B cell (primary cell): ENCODE results near the gene LIMS3. TPM values are rescaled to one million over a fixed set of nuclear protein-coding genes. Genes with fewer than 3 reads are reported as not detected.
"Not testable (repeated sequence)": the region's sequence is repeated elsewhere in the genome, so short reads cannot be mapped to it uniquely, and the experiment has no call there.

ENCODE experiments used
- ATAC-seq: fragments of 200-7000 bp; cut with Tn5 transposase; one replicate; pipeline ENCODE4 v1.10.0; 2021; ENCODE audit warnings: low read depth, mild to moderate bottlenecking, moderate number of reproducible peaks, moderate library complexity
- CTCF ChIA-PET: fragments of 350-600 bp; sonication (Branson Sonifier 250); formaldehyde crosslinking; loops from one replicate; lab custom pipeline; 2021; ENCODE audit warnings: antibody characterized with exemption, inconsistent platforms; lab: Charles Lee
- POLR2A ChIA-PET: fragments of 350-600 bp; sonication (Branson Sonifier 250); formaldehyde crosslinking; loops from one replicate; lab custom pipeline; 2021; ENCODE audit warnings: antibody characterized with exemption; lab: Charles Lee
- DNase-seq: peaks from one replicate; pipeline ENCODE4 v3.0.0; 2013
- H2AFZ ChIP-seq: 2 replicates; pipeline ENCODE4 v1.6.1; 2012; ENCODE audit warnings: mild to moderate bottlenecking, low read depth, low read length; ENCODE audit not compliant: insufficient read depth, poor library complexity, severe bottlenecking
- H3K27ac ChIP-seq, 2 donors: 1 replicate in 1 of 2; 2 replicates in 1 of 2; pipeline ENCODE4 v1.5.1; 2012 to 2013; ENCODE audit warnings: low read length in 2 of 2, mild to moderate bottlenecking in 2 of 2, moderate library complexity in 1 of 2
- H3K27me3 ChIP-seq, 4 experiments: fragments of 200-600 bp in 1 of 4; sonication (generic) in 1 of 4; replicated peaks in 1 of 4; 1 replicate in 2 of 4; 2 replicates in 2 of 4; pipeline versions ENCODE4 v1.6.1 to v1.7.0; 2013 to 2016; ENCODE audit warnings: low read length in 3 of 4, mild to moderate bottlenecking in 2 of 4, mixed read lengths in 1 of 4, moderate library complexity in 1 of 4; ENCODE audit not compliant: insufficient read depth in 4 of 4, control insufficient read depth in 3 of 4; ENCODE audit errors: control extremely low read depth in 1 of 4
- H3K36me3 ChIP-seq, 2 experiments: replicated peaks in 1 of 2; 1 replicate in 1 of 2; 2 replicates in 1 of 2; pipeline versions ENCODE4 v1.6.1 to v1.7.1; 2013; ENCODE audit warnings: low read length in 1 of 2; ENCODE audit not compliant: insufficient read depth in 2 of 2, control insufficient read depth in 1 of 2; ENCODE audit errors: control extremely low read depth in 1 of 2, extremely low read depth in 1 of 2
- H3K4me1 ChIP-seq, 2 donors: fragments of 200-600 bp in 1 of 2; sonication (generic) in 1 of 2; 1 replicate in 1 of 2; 2 replicates in 1 of 2; pipeline versions ENCODE4 v1.5.1 to v1.6.1; 2013 to 2017; ENCODE audit warnings: low read length in 2 of 2; ENCODE audit not compliant: control insufficient read depth in 2 of 2, insufficient read depth in 2 of 2
- H3K4me2 ChIP-seq: replicated peaks from 2 replicates; pipeline ENCODE3; 2012; ENCODE audit warnings: mild to moderate bottlenecking, low read depth, low read length; ENCODE audit not compliant: poor library complexity, severe bottlenecking
- H3K4me3 ChIP-seq, 5 experiments: fragments of 200-600 bp in 1 of 5; sonication (generic) in 1 of 5; 1 replicate in 3 of 5; 2 replicates in 2 of 5; pipeline versions ENCODE4 v1.5.1 to v1.7.0; 2011 to 2016; ENCODE audit warnings: low read length in 4 of 5, mild to moderate bottlenecking in 4 of 5, low read depth in 2 of 5, control low read depth in 1 of 5, moderate library complexity in 1 of 5; ENCODE audit not compliant: insufficient read depth in 1 of 5; ENCODE audit errors: control extremely low read depth in 1 of 5, extremely low read depth in 1 of 5
- H3K79me2 ChIP-seq: fragments of 200-600 bp; sonication (generic); one replicate; pipeline ENCODE4 v1.6.0; 2016; ENCODE audit warnings: low read length; ENCODE audit not compliant: control insufficient read depth, insufficient read depth
- H3K9ac ChIP-seq: fragments of 200-600 bp; sonication (generic); 2 replicates; pipeline ENCODE4 v1.6.1; 2017; ENCODE audit warnings: mild to moderate bottlenecking, low read length, moderate library complexity
- H3K9me3 ChIP-seq, 3 donors: one replicate each; pipeline versions ENCODE4 v1.6.1 to v1.7.1; 2013; ENCODE audit warnings: low read length in 2 of 3; ENCODE audit not compliant: control insufficient read depth in 2 of 3, insufficient read depth in 1 of 3; ENCODE audit errors: control extremely low read depth in 1 of 3
- H4K20me1 ChIP-seq: 2 replicates; pipeline ENCODE4 v1.6.0; 2012; ENCODE audit warnings: mild to moderate bottlenecking, low read length; ENCODE audit not compliant: insufficient read depth, control insufficient read depth, poor library complexity, severe bottlenecking
- H3K27ac Mint-ChIP-seq: one replicate; pipeline ENCODE4 v1.8.0; 2021; ENCODE audit warnings: mixed read lengths
- H3K27me3 Mint-ChIP-seq: one replicate; pipeline ENCODE4 v1.8.0; 2021; ENCODE audit warnings: mixed read lengths
- H3K4me1 Mint-ChIP-seq: one replicate; pipeline ENCODE4 v1.8.0; 2021; ENCODE audit warnings: mixed read lengths
- H3K4me3 Mint-ChIP-seq: one replicate; pipeline ENCODE4 v1.8.0; 2021; ENCODE audit warnings: mixed read lengths
- H3K9me3 Mint-ChIP-seq: one replicate; pipeline ENCODE4 v1.8.0; 2022; ENCODE audit warnings: mixed read lengths; ENCODE audit not compliant: insufficient read depth
- WGBS: methylation state at CpG from one replicate; pipeline ENCODE4 v1.1.5; 2013; ENCODE audit warnings: missing lambda C conversion rate; ENCODE audit not compliant: insufficient coverage; 5-methylcytosine and 5-hydroxymethylcytosine counted together
- intact Hi-C: fragments of 100-400 bp; cut with micrococcal nuclease; formaldehyde crosslinking; loops from one replicate; pipeline ENCODE4 v1.10.0; 2022
- polyA plus RNA-seq: library from polyadenylated mRNA; depleted of rRNA; stranded (reverse); fragments of >200 nt; gene quantifications from 2 replicates; pipeline ENCODE4 v1.2.3, GENCODE V29; 2012
- total RNA-seq, 2 donors: library from RNA; stranded (reverse); fragments of 120-200 nt in 1 of 2; gene quantifications; 1 replicate in 1 of 2; 2 replicates in 1 of 2; pipeline versions ENCODE4 v1.2.3 to v1.2.4, GENCODE V29; 2013 to 2022

LIMS3 gene
- total and polyA plus RNA-seq, 2 donors (not counting 1 experiment from before 2014, with no cell fraction given) = 0.27 to 0.81 TPM

GRCh38 chr2:109924481-109924880, 26.0 kb downstream of the LIMS3 start:
- CTCF ChIA-PET, H3K27me3 Mint-ChIP-seq, H3K27me3 ChIP-seq, ATAC-seq, H3K36me3 ChIP-seq, POLR2A ChIA-PET, H3K4me3 ChIP-seq, H2AFZ ChIP-seq, H3K27ac Mint-ChIP-seq, H3K4me3 Mint-ChIP-seq, H3K9me3 ChIP-seq, H3K4me2 ChIP-seq, H3K4me1 Mint-ChIP-seq, H4K20me1 ChIP-seq, H3K27ac ChIP-seq, intact Hi-C loops, H3K9me3 Mint-ChIP-seq, DNase-seq, H3K79me2 ChIP-seq, H3K9ac ChIP-seq, H3K4me1 ChIP-seq: not testable (repeated sequence)
- WGBS = no CpG with 5 or more reads among the region's 2 CpGs

GRCh38 chr2:109927803-109928202, 29.3 kb downstream of the LIMS3 start:
- H3K4me1 Mint-ChIP-seq, H3K27ac ChIP-seq, H3K9ac ChIP-seq, H3K27ac Mint-ChIP-seq, H3K9me3 Mint-ChIP-seq, H3K4me3 ChIP-seq, H3K4me2 ChIP-seq, H4K20me1 ChIP-seq, H3K36me3 ChIP-seq, ATAC-seq, H3K9me3 ChIP-seq, CTCF ChIA-PET, H2AFZ ChIP-seq, H3K4me3 Mint-ChIP-seq, POLR2A ChIA-PET, H3K79me2 ChIP-seq, H3K27me3 ChIP-seq, H3K4me1 ChIP-seq, intact Hi-C loops, DNase-seq, H3K27me3 Mint-ChIP-seq: not testable (repeated sequence)
- no CpG with 5 or more reads among the region's 4 CpGs for WGBS

DNA sequence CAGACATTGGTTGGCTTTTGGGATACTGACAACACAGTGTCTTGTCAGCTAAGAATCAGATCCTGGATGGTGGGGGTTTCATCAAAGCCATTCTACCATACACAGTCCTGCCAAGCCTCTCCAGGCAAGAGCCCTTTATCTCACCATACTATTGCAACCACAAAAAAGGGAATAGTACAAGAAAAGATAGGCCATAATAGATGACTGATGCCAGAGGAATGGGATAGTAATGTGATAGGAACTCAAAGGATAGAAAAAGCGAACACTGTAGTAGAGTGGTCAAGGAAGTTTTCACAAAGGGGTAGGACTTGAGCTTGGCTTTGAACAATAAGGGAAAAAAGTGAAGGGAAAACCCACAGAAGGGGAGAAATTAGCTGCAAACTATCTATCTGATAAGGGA, 30.7 kb downstream of the LIMS3 start:
- H2AFZ ChIP-seq, DNase-seq, H3K27ac Mint-ChIP-seq, H3K79me2 ChIP-seq, H3K27me3 Mint-ChIP-seq, H3K36me3 ChIP-seq, ATAC-seq, H4K20me1 ChIP-seq, H3K9me3 ChIP-seq, H3K9me3 Mint-ChIP-seq, intact Hi-C loops, H3K27me3 ChIP-seq, H3K4me1 Mint-ChIP-seq, H3K9ac ChIP-seq, H3K4me3 Mint-ChIP-seq, H3K4me3 ChIP-seq, H3K27ac ChIP-seq, POLR2A ChIA-PET, H3K4me2 ChIP-seq, CTCF ChIA-PET, H3K4me1 ChIP-seq: not testable (repeated sequence)
- WGBS = no CpG with 5 or more reads among the region's 1 CpG

- H3K27me3 ChIP-seq, POLR2A ChIA-PET, H3K4me3 Mint-ChIP-seq, H4K20me1 ChIP-seq, H3K4me3 ChIP-seq, H3K9me3 Mint-ChIP-seq, H3K4me1 Mint-ChIP-seq, H3K9me3 ChIP-seq, ATAC-seq, CTCF ChIA-PET, DNase-seq, H3K27me3 Mint-ChIP-seq, H3K4me1 ChIP-seq, H3K36me3 ChIP-seq, H3K4me2 ChIP-seq, H2AFZ ChIP-seq, H3K27ac ChIP-seq, H3K9ac ChIP-seq, H3K27ac Mint-ChIP-seq, H3K79me2 ChIP-seq, intact Hi-C loops: not testable (repeated sequence)
- WGBS = no CpG with 5 or more reads among the region's 6 CpGs
These were observed 38.0 kb downstream of the LIMS3 start for GRCh38 chr2:109936534-109936933.
